PC-9 (cell line): ENCODE data around the gene SPRED3.

Experiments
- EZH2 ChIP-seq: fragments of 200-600 bp; sonication (generic); IDR thresholded peaks from 2 replicates; pipeline ENCODE4 v1.8.0; 2017; ENCODE audit warnings: antibody characterized with exemption, low read depth
- TF ChIP-seq, protein P1 (sequence below): fragments of 200-600 bp; sonication (generic); conservative IDR thresholded peaks from 2 replicates; pipeline ENCODE4 v1.6.1; 2017; ENCODE audit warnings: mixed run types, antibody characterized with exemption, mild to moderate bottlenecking, moderate library complexity

DNA sequence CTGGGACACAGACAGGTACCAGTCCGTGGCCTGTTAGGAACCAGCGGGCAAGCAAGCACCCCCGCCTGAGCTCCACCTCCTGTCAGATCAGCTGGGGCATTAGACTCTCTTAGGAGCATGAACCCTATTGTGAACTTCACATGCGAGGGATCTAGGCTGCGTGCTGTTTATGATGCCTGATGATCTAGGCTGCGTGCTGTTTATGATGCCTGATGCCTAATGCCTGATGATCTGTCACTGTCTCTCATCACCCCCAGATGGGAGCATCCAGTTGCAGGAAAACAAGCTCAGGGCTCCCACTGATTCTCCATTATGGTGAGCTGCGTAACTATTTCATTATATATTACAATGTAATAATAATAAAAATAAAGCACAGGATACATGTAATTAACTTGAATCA lies 33.9 kb downstream of the SPRED3 start:
- TF ChIP-seq, protein P1, sequence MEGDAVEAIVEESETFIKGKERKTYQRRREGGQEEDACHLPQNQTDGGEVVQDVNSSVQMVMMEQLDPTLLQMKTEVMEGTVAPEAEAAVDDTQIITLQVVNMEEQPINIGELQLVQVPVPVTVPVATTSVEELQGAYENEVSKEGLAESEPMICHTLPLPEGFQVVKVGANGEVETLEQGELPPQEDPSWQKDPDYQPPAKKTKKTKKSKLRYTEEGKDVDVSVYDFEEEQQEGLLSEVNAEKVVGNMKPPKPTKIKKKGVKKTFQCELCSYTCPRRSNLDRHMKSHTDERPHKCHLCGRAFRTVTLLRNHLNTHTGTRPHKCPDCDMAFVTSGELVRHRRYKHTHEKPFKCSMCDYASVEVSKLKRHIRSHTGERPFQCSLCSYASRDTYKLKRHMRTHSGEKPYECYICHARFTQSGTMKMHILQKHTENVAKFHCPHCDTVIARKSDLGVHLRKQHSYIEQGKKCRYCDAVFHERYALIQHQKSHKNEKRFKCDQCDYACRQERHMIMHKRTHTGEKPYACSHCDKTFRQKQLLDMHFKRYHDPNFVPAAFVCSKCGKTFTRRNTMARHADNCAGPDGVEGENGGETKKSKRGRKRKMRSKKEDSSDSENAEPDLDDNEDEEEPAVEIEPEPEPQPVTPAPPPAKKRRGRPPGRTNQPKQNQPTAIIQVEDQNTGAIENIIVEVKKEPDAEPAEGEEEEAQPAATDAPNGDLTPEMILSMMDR, result no peak
- no peak for TF ChIP-seq EZH2
